Measurements from ENCODE around the gene TFCP2.

The TFCP2 gene

GRCh38 chr12:51067771-51068170, 105.2 kb downstream of the TFCP2 start:
- H2AFZ ChIP-seq (ENCODE audit: low read depth, low read length), result no peak overlapping the region
- H3K27me3 ChIP-seq (ENCODE audit: low read depth, low read length), result no peaks in the 10 kb centered on the region
- no peak for TF ChIP-seq CTCF (IDR thresholded peaks at IDR 0.05; ENCODE audit: low read depth, low read length)
- TF ChIP-seq EZH2phosphoT487 (IDR thresholded peaks at IDR 0.05; ENCODE audit: low read depth), result no peak
- H3K4me3 ChIP-seq (ENCODE audit: low read length), result no peak overlapping the region
- no peak overlapping the region for H3K9ac ChIP-seq (ENCODE audit: low read length)
- H3K79me2 ChIP-seq (ENCODE audit: low read length), result no peaks in the 10 kb centered on the region
- no peaks in the 10 kb centered on the region for H3K4me1 ChIP-seq (ENCODE audit: low read length)
- no peak overlapping the region for H3K4me2 ChIP-seq (ENCODE audit: low read length)
- peaks cover 13% of the 10 kb centered on the region for H3K36me3 ChIP-seq (replicated peaks; ENCODE audit: low read depth, low read length)
- H3K27ac ChIP-seq (ENCODE audit: low read length), result no peak overlapping the region
- H3K9me3 ChIP-seq (ENCODE audit: insufficient read depth, low read length), result no peaks in the 10 kb centered on the region
- no peaks in the 10 kb centered on the region for H4K20me1 ChIP-seq (ENCODE audit: insufficient read depth, low read length)

- TF ChIP-seq EZH2phosphoT487 (IDR thresholded peaks at IDR 0.05; ENCODE audit: low read depth) (no peak), CTCF (IDR thresholded peaks at IDR 0.05; ENCODE audit: low read depth, low read length) (no peak)
- peaks cover 16% of the 10 kb centered on the region for H3K36me3 ChIP-seq (replicated peaks; ENCODE audit: low read depth, low read length)
Measured at GRCh38 chr12:51067229-51067628, 105.7 kb downstream of the TFCP2 start.

GRCh38 chr12:51065530-51065929, 107.4 kb downstream of the TFCP2 start:
- H3K9ac ChIP-seq (ENCODE audit: low read length), result no peak overlapping the region
- no peaks in the 10 kb centered on the region for H3K27me3 ChIP-seq (ENCODE audit: low read depth, low read length)
- no peak overlapping the region for H2AFZ ChIP-seq (ENCODE audit: low read depth, low read length)
- no peak overlapping the region for H3K4me3 ChIP-seq (ENCODE audit: low read length)
- TF ChIP-seq CTCF (IDR thresholded peaks at IDR 0.05; ENCODE audit: low read depth, low read length) (no peak), EZH2phosphoT487 (IDR thresholded peaks at IDR 0.05; ENCODE audit: low read depth) (no peak)
- H3K79me2 ChIP-seq (ENCODE audit: low read length), result no peaks in the 10 kb centered on the region
- no peaks in the 10 kb centered on the region for H4K20me1 ChIP-seq (ENCODE audit: insufficient read depth, low read length)
- no peaks in the 10 kb centered on the region for H3K4me1 ChIP-seq (ENCODE audit: low read length)
- peaks cover 24% of the 10 kb centered on the region for H3K36me3 ChIP-seq (replicated peaks; ENCODE audit: low read depth, low read length)
- H3K9me3 ChIP-seq (ENCODE audit: insufficient read depth, low read length), result no peaks in the 10 kb centered on the region
- H3K4me2 ChIP-seq (ENCODE audit: low read length), result no peak overlapping the region
- no peak overlapping the region for H3K27ac ChIP-seq (ENCODE audit: low read length)

More at GRCh38 chr12:51067229-51067628, 105.7 kb downstream of the TFCP2 start:
- Histone ChIP-seq H3K79me2 (ENCODE audit: low read length) (no peaks in the 10 kb centered on the region), H3K27me3 (ENCODE audit: low read depth, low read length) (no peaks in the 10 kb centered on the region), H3K9me3 (ENCODE audit: insufficient read depth, low read length) (no peaks in the 10 kb centered on the region), H3K9ac (ENCODE audit: low read length) (no peak overlapping the region), H3K4me1 (ENCODE audit: low read length) (no peaks in the 10 kb centered on the region), H2AFZ (ENCODE audit: low read depth, low read length) (no peak overlapping the region), H3K4me2 (ENCODE audit: low read length) (no peak overlapping the region), H3K27ac (ENCODE audit: low read length) (no peak overlapping the region), H3K4me3 (ENCODE audit: low read length) (no peak overlapping the region), H4K20me1 (ENCODE audit: insufficient read depth, low read length) (no peaks in the 10 kb centered on the region)

DNA sequence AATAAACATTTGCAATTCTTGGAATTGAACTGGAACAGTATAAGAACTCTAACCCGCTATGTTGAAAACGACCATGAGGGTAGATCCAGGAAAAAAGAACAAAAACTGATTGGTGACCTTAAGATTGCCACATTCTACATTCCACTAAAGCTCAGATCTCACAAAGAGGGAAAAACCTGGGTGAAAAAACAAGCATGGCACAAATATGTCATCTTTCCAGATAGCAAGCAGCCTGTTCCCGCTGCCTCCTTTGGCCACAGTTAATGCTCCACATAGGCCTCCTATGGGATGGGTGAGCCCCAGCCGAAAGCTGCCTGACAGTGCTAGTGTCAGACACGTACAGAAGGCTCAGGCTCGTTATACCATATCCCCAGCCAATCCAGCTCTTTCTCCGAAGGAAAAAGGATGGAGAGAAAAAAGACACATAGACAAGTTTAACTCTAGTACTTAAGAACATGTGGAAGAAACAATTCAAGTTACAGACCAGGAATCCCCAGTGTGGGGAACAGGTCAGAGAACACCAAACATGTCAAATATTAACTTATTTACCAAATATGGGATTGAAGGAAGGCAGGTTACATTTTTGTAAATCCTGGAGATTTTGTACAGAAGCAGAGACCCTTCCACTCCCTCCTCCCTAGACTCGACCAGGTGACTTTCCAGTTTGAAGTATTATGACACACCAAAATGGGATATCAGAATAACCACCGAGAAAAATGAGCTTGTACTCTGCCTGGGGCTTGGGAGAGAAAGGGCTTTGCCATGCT, 110.1 kb downstream of the TFCP2 start:
- H3K4me1 ChIP-seq (ENCODE audit: low read length), result no peaks in the 10 kb centered on the region
- peaks cover 44% of the 10 kb centered on the region for H3K36me3 ChIP-seq (replicated peaks; ENCODE audit: low read depth, low read length)
- no peaks in the 10 kb centered on the region for H3K27me3 ChIP-seq (ENCODE audit: low read depth, low read length)
- no peak overlapping the region for H3K9ac ChIP-seq (ENCODE audit: low read length)
- no peaks in the 10 kb centered on the region for H3K79me2 ChIP-seq (ENCODE audit: low read length)
- H3K9me3 ChIP-seq (ENCODE audit: insufficient read depth, low read length), result no peaks in the 10 kb centered on the region
- no peak overlapping the region for H2AFZ ChIP-seq (ENCODE audit: low read depth, low read length)
- no peak overlapping the region for H3K27ac ChIP-seq (ENCODE audit: low read length)
- no peaks in the 10 kb centered on the region for H4K20me1 ChIP-seq (ENCODE audit: insufficient read depth, low read length)
- TF ChIP-seq CTCF (IDR thresholded peaks at IDR 0.05; ENCODE audit: low read depth, low read length) (no peak), EZH2phosphoT487 (IDR thresholded peaks at IDR 0.05; ENCODE audit: low read depth) (no peak)
- H3K4me2 ChIP-seq (ENCODE audit: low read length), result no peak overlapping the region
- no peak overlapping the region for H3K4me3 ChIP-seq (ENCODE audit: low read length)
